HG03280 (cell line): ENCODE results near the gene SHE.
"Not testable (repeated sequence)": the region's sequence is repeated elsewhere in the genome, so short reads cannot be mapped to it uniquely, and the experiment has no call there.

Experiments used
- ATAC-seq: cut with Tn5 transposase; IDR thresholded peaks from one replicate; pipeline ENCODE4 v1.9.1; 2021; ENCODE audit warnings: mild to moderate bottlenecking, moderate library complexity; ENCODE audit not compliant: unreplicated experiment

The SHE gene

GRCh38 chr1:154517661-154518060, 15.4 kb upstream of the SHE start:
- no peak for ATAC-seq

- ATAC-seq = no peak
Observed at GRCh38 chr1:154514066-154514553, 11.9 kb upstream of the SHE start.

- ATAC-seq = no peak
Observed at GRCh38 chr1:154512760-154513159, 10.5 kb upstream of the SHE start.

- ATAC-seq = no peak
Observed at GRCh38 chr1:154503898-154504297, 1.7 kb upstream of the SHE start.

GRCh38 chr1:154502744-154503115, 518 bp upstream of the SHE start:
- ATAC-seq = no peak

GRCh38 chr1:154501423-154502065, 668 bp downstream of the SHE start:
- ATAC-seq = no peak

- ATAC-seq = no peak
Observed at GRCh38 chr1:154500533-154500932, 1.7 kb downstream of the SHE start.

- ATAC-seq = no peak
Observed at GRCh38 chr1:154499446-154499845, 2.8 kb downstream of the SHE start.

GRCh38 chr1:154497026-154497806, 5.0 kb downstream of the SHE start:
- ATAC-seq = no peak

GRCh38 chr1:154496383-154496782, 5.8 kb downstream of the SHE start:
- ATAC-seq = no peak

GRCh38 chr1:154495496-154496273, 6.5 kb downstream of the SHE start:
- ATAC-seq = no peak

GRCh38 chr1:154493276-154493675, 8.9 kb downstream of the SHE start:
- ATAC-seq = no peak

GRCh38 chr1:154492115-154492514, 10.1 kb downstream of the SHE start:
- ATAC-seq = no peak

GRCh38 chr1:154490317-154490716, 11.9 kb downstream of the SHE start:
- ATAC-seq = no peak

- ATAC-seq = no peak
Observed at GRCh38 chr1:154489695-154490274, 12.4 kb downstream of the SHE start.

GRCh38 chr1:154488922-154489321, 13.3 kb downstream of the SHE start:
- no peak for ATAC-seq

- not testable (repeated sequence) for ATAC-seq
Observed at GRCh38 chr1:154486756-154487155, 15.5 kb downstream of the SHE start.

- no peak for ATAC-seq
Observed at GRCh38 chr1:154485910-154486496, 16.2 kb downstream of the SHE start.

- ATAC-seq = no peak
Observed at GRCh38 chr1:154485106-154485505, 17.1 kb downstream of the SHE start.

GRCh38 chr1:154483941-154484803, 18.0 kb downstream of the SHE start:
- ATAC-seq = no peak
